Body of pancreas (tissue), 4 donors: ENCODE data around the gene TYW1.
"Not testable (repeated sequence)": the region's sequence is repeated elsewhere in the genome, so short reads cannot be mapped to it uniquely, and the experiment has no call there.

ENCODE experiments used
- POLR2A ChIP-seq, 3 donors: fragments of 450-650 bp; IDR thresholded peaks; one replicate each; pipeline ENCODE4 v1.6.1; 2016; ENCODE audit warnings: antibody characterized with exemption in 3 of 3, mild to moderate bottlenecking in 2 of 3
- TF ChIP-seq, protein P1 (sequence below), 7 experiments: fragments of 450-650 bp in 4 of 7; fragments of 200-600 bp in 3 of 7; sonication (generic) in 3 of 7; IDR thresholded peaks; one replicate each; pipeline ENCODE4 v1.5.1; 2016 to 2019; ENCODE audit warnings: antibody characterized with exemption in 7 of 7

GRCh38 chr7:67114483-67115246 lies 118.0 kb downstream of the TYW1 start:
- TF ChIP-seq, protein P1, sequence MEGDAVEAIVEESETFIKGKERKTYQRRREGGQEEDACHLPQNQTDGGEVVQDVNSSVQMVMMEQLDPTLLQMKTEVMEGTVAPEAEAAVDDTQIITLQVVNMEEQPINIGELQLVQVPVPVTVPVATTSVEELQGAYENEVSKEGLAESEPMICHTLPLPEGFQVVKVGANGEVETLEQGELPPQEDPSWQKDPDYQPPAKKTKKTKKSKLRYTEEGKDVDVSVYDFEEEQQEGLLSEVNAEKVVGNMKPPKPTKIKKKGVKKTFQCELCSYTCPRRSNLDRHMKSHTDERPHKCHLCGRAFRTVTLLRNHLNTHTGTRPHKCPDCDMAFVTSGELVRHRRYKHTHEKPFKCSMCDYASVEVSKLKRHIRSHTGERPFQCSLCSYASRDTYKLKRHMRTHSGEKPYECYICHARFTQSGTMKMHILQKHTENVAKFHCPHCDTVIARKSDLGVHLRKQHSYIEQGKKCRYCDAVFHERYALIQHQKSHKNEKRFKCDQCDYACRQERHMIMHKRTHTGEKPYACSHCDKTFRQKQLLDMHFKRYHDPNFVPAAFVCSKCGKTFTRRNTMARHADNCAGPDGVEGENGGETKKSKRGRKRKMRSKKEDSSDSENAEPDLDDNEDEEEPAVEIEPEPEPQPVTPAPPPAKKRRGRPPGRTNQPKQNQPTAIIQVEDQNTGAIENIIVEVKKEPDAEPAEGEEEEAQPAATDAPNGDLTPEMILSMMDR (IDR thresholded peaks at IDR 0.05): not testable (repeated sequence)
- TF ChIP-seq POLR2A (IDR thresholded peaks at IDR 0.05): not testable (repeated sequence)
